Activated effector memory CD4-positive, alpha-beta T cell treated with anti-CD3 and anti-CD28 coated beads, Interleukin-2, amount 50 U/mL, for 16 hours (primary cell): Measurements from ENCODE around the gene TBC1D26.
A peak's percentile ranks its signal among the peaks of the same experiment; 100 is the strongest.
"Not testable (repeated sequence)": the region's sequence is repeated elsewhere in the genome, so short reads cannot be mapped to it uniquely, and the experiment has no call there.

Experiments
- DNase-seq: peaks from one replicate; pipeline ENCODE4 v3.0.0-alpha.2; 2020

The TBC1D26 gene

DNA sequence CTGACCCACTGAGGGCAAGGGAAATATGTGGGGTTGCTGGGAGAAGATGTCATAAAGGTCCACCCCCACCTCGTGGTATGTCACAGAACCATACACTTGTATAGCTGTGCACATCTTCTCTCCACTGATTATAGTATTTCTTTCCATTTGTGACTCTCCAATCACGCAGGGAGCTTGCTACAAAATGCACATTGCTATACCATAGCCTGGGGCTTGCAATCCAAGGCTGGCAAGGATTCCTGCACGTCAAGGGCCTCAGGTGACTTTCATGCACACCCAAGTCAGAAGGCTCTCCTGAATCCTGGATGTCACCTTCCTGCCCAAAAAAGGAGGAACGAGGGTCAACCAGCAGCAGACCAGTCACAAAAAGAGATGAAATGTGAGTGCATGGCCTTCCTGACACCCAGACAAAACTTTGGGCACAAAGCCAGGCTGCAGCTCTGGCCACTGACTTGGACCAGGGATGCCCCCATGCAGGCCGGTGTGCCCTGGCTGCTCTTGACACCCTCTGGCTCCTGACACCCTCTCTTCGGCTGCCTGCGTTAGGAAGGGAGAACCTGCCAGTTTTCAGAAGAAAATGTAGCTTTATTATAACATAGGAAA is 12.1 kb downstream of the TBC1D26 start:
- DNase-seq, result no peak

GRCh38 chr17:15744885-15745284 is 12.8 kb downstream of the TBC1D26 start:
- DNase-seq, result no peak

GRCh38 chr17:15749403-15749802 is 17.3 kb downstream of the TBC1D26 start:
- DNase-seq, result not testable (repeated sequence)

GRCh38 chr17:15768865-15769533 is 36.9 kb downstream of the TBC1D26 start:
- not testable (repeated sequence) for DNase-seq

DNA sequence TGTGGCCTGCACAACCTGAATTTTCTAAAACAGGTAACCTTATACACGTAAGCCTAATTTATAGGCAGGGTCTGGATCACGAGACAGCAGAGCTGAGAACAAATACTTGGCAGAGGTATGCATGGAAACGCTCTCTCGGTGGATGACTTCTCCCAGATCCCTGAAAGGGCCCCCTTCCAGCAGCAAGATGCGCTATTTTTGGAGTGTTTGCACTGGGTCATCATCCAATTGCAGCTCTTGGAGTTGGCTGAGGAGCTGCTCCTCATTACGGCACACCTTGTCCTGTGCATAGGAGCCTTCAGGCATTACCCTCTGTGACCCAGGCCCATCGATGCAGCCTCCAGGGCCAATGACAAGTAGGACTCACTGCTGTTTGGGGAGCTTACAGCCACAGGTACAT is 38.6 kb downstream of the TBC1D26 start:
- DNase-seq, result not testable (repeated sequence)

DNA sequence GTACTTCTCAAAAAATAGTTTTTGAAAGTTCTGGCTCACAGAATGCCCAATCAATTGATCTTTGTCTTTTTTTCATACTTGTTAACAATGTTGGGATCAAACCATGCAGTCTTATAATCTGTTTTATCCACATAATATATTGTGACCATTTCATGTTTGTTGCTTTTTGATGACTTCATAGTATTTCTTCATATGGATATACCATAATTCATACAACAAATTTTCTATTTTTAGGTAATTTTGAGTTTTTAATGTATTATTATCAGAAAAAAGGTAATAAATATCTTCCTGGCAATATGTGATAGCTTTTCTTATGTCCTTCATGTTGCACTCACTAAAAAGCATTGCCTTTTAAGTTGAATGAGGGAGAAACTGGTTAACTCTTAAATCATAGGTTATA is 44.8 kb downstream of the TBC1D26 start:
- no peak for DNase-seq

- DNase-seq, result no peak
Measured at GRCh38 chr17:15777297-15777696, 45.2 kb downstream of the TBC1D26 start.

DNA sequence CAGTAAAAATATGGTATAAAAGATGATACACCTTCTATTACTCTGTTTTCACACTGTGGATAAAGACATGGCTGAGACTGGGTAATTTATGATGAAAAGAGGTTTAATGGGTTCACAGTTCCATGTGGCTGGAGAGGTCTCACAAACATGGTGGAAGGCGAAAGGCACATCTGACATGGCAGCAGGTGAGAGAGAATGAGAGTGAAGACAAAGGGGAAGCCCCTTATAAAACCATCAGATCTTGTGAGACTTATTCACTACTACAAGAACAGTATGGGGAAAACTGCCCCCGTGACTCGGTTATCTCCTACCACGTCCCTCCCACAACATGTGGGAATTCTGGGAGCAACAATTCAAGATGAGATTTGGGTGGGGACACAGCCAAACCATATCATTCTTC is 45.6 kb downstream of the TBC1D26 start:
- no peak for DNase-seq

DNA sequence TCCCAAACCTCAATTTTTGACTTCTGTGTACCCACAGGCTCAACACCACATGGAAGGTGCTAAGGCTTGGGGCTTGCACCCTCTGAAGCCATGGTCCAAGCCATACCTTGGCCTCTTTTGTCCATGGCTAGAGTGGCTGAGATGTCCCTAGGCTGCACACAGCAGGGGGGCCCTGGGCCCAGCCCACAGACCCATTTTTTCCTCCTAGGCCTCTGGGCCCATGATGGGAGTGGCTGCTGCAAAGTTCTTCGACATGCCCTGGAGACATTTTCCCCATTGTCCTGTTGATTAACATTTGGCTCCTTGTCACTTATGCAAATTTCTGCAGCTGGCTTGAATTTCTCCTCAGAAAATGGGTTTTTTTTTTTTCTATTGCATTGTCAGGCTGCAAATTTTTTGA is 47.0 kb downstream of the TBC1D26 start:
- no peak for DNase-seq

- no peak for DNase-seq
Measured at GRCh38 chr17:15780188-15780587, 48.1 kb downstream of the TBC1D26 start.

- peak; percentile 70 for DNase-seq
Measured at GRCh38 chr17:15782866-15783265, 50.8 kb downstream of the TBC1D26 start.

- no peak for DNase-seq
Measured at GRCh38 chr17:15783461-15783860, 51.4 kb downstream of the TBC1D26 start.

GRCh38 chr17:15784351-15784750 is 52.3 kb downstream of the TBC1D26 start:
- DNase-seq, result not testable (repeated sequence)

GRCh38 chr17:15787363-15788075 is 55.4 kb downstream of the TBC1D26 start:
- not testable (repeated sequence) for DNase-seq

DNA sequence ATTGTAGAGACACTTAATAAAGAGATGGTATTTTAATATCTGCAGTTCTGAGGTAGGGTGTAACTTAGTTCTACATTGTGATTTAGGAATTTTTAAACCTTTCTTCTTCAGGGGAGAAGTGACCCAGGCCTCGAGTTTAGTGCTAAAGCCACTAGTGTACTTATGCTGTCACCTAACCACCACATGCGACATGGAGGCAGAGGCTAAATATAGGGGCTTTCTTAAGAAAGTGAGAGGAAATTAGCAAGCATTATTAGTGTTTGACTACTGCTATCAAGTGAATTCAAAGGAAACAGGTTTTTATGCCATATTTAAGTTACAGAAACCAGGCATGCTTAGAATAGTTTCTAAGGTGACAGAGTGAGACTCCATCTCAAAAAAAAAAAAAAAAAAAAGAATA is 56.3 kb downstream of the TBC1D26 start:
- not testable (repeated sequence) for DNase-seq
